ENCODE results near the gene DLEU7.

DNA sequence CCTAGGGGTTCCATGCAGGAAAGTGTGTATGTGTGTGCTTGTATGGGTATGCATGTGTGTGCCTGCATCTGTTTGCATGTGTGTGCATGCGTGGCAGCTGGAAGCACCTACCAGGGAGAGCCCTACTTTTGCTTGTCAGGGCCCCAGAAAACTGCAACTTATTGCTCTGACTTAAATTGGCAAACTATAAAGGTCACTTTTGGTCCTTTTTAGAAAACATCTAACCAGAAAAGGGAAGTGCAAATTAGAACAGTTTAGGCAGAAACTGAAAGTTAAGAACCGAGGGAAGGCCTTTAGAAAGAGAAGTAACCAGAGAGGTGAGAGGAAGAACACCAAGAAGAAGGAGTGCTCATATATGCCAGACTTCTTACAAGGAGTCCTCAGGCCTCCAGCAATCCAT lies 32.5 kb downstream of the DLEU7 start:
- TF ChIP-seq HMG20A (CRISPR knock-in tag; IDR thresholded peaks at IDR 0.05; ENCODE audit: borderline replicate concordance) = no peak
- no peak for TF ChIP-seq KAT8 (CRISPR knock-in tag; IDR thresholded peaks at IDR 0.05)
- TF ChIP-seq CTCF (CRISPR knock-in tag; IDR thresholded peaks at IDR 0.05) = no peak
- TF ChIP-seq ZNF274 (CRISPR knock-in tag; IDR thresholded peaks at IDR 0.05) = no peak
- no peak for TF ChIP-seq MYC (CRISPR knock-in tag; IDR thresholded peaks at IDR 0.05; ENCODE audit: borderline replicate concordance)
- TF ChIP-seq CREB1 (IDR thresholded peaks at IDR 0.05) = no peak
- TF ChIP-seq CREB1 (CRISPR knock-in tag; IDR thresholded peaks at IDR 0.05) = no peak
- TF ChIP-seq ESRRA (CRISPR knock-in tag; IDR thresholded peaks at IDR 0.05; ENCODE audit: low read depth) = no peak
- TF ChIP-seq, protein P1, sequence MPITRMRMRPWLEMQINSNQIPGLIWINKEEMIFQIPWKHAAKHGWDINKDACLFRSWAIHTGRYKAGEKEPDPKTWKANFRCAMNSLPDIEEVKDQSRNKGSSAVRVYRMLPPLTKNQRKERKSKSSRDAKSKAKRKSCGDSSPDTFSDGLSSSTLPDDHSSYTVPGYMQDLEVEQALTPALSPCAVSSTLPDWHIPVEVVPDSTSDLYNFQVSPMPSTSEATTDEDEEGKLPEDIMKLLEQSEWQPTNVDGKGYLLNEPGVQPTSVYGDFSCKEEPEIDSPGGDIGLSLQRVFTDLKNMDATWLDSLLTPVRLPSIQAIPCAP (CRISPR knock-in tag; IDR thresholded peaks at IDR 0.05; ENCODE audit: low read depth) = no peak
- no peak for TF ChIP-seq RXRA (CRISPR knock-in tag; IDR thresholded peaks at IDR 0.05)
- TF ChIP-seq SP1 (IDR thresholded peaks at IDR 0.05) = no peak
- no peak for TF ChIP-seq SP1 (CRISPR knock-in tag; IDR thresholded peaks at IDR 0.05)
